Erythroblast (primary cell): ENCODE data around the gene DNASE1L2.

Experiments
- GATA1 ChIP-seq: IDR thresholded peaks from 2 replicates; pipeline ENCODE4 v1.6.1; 2011; ENCODE audit warnings: low read depth, mild to moderate bottlenecking, control low read depth, low read length, moderate library complexity
- POLR2A ChIP-seq: IDR thresholded peaks from 2 replicates; pipeline ENCODE4 v1.6.1; 2011; ENCODE audit warnings: mild to moderate bottlenecking, low read length

DNA sequence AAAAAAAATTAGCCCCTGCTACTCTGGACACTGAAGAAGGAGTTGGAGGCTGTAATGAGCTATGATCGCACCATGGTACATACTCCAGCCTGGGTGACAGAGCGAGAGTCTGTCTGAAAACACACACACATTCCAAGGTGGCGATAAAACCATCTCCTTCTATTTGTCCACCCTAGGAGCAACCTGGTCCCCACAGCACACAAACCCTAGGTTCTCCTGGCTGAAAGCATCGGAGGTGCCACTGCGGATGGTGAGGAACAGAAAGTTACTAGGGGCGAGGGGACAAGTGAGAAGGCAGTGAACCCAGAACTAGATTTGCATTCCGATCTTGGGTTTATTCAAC lies 16.5 kb downstream of the DNASE1L2 start:
- TF ChIP-seq POLR2A, result no peak
- TF ChIP-seq GATA1, result no peak
